Fibroblast of peridontal ligament (primary cell): ENCODE data around the gene FXYD3.
"Not testable (repeated sequence)": the region's sequence is repeated elsewhere in the genome, so short reads cannot be mapped to it uniquely, and the experiment has no call there.

Experiments
- DNase-seq: peaks from one replicate; pipeline ENCODE4 v3.0.0-alpha.2; 2010; ENCODE audit errors: extremely low read depth

The FXYD3 gene

GRCh38 chr19:35141837-35142605 is 26.4 kb downstream of the FXYD3 start:
- DNase-seq: no peak

GRCh38 chr19:35142606-35143230 is 27.1 kb downstream of the FXYD3 start:
- DNase-seq: no peak

GRCh38 chr19:35143231-35143715 is 27.6 kb downstream of the FXYD3 start, which contains the start of gene FXYD7:
TSS of gene FXYD7 (plus strand) at chr19:35143255. CDS start at chr19:35143334, 79 bp downstream.
- no peak for DNase-seq

DNA sequence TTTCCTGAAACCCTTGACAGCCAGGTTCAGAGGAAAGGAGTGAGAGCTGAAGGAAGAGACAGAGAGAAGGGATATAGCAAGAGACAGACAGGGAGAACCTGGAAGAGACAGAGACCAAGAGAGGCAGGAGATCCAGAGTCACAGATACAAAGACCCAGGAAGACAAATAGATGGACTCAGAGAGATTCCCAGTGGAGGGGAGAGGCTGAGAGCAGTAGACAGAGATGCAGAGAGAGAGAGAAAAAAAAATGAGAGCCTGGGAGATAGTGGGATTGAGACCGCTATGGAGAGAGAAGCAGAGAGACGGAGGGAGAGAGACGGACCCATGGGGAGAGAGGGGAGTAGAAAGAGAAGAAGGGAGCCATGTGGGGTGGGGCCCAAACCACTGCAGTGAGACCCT is 28.2 kb downstream of the FXYD3 start:
- no peak for DNase-seq

- DNase-seq: no peak
Observed at GRCh38 chr19:35144259-35144599, 28.6 kb downstream of the FXYD3 start.

GRCh38 chr19:35144600-35145436 is 29.2 kb downstream of the FXYD3 start:
- DNase-seq: no peak

- DNase-seq: no peak
Observed at GRCh38 chr19:35146746-35147459, 31.3 kb downstream of the FXYD3 start.

GRCh38 chr19:35149463-35149862 is 33.8 kb downstream of the FXYD3 start:
- no peak for DNase-seq

DNA sequence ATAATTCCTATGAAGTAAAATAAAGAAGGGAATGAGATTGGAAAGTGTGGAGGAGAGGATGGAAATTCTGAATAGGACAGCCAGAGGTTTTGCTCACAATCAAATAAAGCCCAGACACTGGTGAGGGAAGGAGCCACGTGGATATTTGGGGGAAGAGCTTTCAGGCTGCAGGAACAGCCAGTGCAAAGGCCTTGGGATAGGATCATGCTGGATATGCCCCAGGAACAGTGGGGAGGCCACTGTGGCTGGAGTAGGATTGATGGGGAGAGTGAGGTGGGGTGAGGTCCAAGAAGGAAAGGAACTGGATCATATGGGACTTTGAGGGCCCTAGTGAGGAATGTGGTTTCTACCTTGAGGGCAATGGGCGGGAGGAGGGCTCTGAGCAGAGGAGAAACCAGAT is 34.8 kb downstream of the FXYD3 start:
- no peak for DNase-seq

DNA sequence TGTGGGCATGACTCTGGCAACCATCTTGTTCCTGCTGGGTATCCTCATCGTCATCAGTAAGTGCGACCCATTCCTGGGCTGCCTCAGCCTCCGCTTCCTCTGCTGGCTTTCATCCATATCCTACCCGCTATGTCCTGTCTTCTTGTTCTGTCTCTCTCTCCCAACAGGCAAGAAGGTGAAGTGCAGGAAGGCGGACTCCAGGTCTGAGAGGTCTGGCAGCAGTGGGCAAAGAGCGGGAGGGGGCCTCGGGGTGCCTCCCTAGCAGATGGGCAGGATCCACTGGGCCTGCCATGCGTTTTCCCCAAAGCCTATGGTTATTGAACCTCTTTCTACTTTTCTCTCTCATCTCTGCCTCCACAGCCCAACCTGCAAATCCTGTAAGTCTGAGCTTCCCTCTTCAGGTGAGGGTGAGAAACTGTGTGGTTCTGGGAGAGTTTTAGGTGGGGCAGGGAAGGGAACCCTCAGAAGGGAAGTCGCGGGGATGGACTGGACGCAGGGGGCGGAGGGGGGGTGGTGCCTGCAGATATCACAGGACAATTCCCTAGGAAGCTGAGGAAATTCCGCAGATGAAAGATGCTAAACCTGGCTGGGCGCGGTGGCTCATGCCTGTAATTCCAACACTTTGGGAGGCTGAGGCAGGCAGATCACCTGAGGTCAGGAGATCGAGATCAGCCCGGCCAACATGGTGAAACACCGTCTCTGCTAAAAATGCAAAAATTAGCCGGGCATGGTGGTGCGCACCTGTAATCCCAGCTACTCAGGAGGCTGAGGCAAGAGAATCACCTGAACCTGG is 35.8 kb downstream of the FXYD3 start:
- no peak for DNase-seq

DNA sequence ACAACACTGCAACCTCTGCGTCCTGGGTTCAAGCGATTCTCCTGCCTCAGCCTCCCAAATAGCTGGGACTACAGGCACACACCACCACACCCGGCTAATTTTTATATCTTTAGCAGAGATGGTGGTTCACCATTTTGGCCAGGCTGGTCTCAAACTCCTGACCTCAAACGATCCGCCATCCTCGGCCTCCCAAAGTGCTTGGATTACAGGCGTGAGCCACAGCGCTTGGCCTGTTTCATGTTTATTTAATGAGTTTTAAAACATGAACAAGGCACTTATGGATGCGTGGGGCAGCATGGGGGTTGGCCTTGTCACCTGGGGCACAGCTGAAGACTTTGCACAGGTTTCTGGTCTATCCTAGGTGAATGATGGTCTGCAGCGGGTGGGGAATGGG is 37.5 kb downstream of the FXYD3 start:
- DNase-seq: not testable (repeated sequence)

- peak; percentile 13 for DNase-seq
Observed at GRCh38 chr19:35153701-35154524, 38.3 kb downstream of the FXYD3 start.

DNA sequence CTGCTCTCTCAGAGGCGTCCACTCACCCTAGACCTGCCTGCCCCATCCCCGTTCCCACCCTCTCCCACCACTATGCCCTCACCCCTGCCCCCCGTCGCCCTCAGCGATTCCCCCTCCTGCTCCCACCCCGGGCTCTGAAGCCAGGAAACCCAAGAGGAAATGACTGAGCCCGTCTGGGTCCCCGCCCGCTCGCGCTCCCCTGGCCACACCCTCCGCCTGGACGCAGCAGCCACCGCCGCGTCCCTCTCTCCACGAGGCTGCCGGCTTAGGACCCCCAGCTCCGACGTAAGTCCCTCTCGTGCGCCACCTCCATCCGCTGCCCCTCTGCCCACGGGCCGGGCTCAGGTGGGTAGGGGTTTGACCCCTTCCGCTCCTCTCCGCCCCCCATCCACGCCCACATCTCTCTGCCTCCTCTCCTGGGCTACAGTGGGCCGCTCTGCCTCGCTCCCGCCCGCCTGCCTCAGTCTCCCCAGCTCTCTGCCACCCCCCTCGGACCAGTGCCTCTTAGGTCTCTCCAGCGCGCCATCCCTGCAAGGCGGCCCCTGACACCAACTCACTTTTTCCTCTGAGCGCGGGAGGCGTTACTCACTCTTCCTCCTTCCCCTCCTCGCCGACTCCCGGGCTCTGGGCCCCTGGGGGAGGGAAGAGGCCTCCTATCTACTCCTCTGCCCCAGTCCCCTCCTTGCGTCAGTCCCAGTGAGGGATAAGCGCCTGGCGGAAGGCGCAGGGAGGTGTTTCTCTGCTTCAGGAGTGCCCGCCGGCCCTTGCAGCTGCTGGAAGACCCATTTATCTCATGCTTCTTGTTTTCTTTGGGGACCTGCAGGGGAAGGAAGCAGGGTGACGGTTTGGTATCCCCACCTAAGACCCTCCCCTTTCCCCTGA is 39.1 kb downstream of the FXYD3 start, which contains the start of gene FXYD5:
Gene FXYD5 (plus strand): TSS at position 211 of the 882 bp plus-strand sequence. CDS start 816 bp downstream, outside the sequence.
- peak; percentile 53 for DNase-seq

DNA sequence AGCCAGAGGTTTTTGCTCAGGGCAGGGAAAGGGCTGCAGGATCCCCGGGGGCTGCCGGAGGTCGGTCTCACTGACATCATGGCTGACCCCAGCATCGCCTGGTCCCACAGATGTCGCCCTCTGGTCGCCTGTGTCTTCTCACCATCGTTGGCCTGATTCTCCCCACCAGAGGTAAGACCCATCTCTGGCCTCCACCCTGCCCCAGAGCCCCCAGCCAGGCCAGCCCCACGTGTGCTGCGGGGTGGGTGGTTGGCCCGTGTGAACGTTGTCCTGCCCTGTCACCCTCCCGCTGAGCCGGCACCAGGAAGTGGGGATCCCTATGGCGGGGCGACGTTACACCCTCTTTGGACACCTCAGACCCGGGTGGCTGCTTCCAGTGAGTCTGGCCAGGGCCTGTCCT is 39.8 kb downstream of the FXYD3 start:
- no peak for DNase-seq

- no peak for DNase-seq
Observed at GRCh38 chr19:35155981-35156672, 40.5 kb downstream of the FXYD3 start.

- DNase-seq: no peak
Observed at GRCh38 chr19:35156673-35157014, 41.0 kb downstream of the FXYD3 start.

DNA sequence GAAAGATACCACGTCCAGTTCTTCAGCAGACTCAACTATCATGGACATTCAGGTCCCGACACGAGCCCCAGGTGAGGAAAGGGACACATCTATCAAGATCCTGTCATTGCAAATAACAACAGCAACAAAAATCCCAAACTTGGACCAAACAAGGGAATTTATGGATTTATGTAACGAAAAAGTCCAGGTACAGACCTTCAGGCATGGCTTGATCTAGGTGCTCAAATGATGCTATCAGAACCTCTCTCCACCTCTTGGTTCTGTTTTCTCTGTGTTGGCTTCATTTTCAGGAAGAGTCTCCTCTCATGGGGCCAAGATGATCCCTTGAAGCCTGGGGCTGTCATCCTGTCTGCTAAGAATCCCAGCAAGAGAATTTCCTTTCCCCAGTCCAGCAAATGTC is 41.8 kb downstream of the FXYD3 start:
- DNase-seq: no peak

- no peak for DNase-seq
Observed at GRCh38 chr19:35159606-35160005, 44.0 kb downstream of the FXYD3 start.
